Endothelial cell of umbilical vein (primary cell): ENCODE results near the gene FAM131B. TPM values are rescaled to one million over a fixed set of nuclear protein-coding genes. Genes with fewer than 3 reads are reported as not detected.

ENCODE experiments used
- BruUV-seq: library from RNA; stranded (reverse); fragments of 400-500 nt; replicated peaks from 2 replicates; lab custom pipeline; 2021; lab: Mats Ljungman, UMichigan
- CTCF ChIA-PET: fragments of 300-600, 350-600 bp; sonication (Branson Sonifier 250); formaldehyde crosslinking; loops from one replicate; lab custom pipeline; 2021; ENCODE audit warnings: antibody characterized with exemption, inconsistent platforms; lab: Charles Lee
- POLR2A ChIA-PET: fragments of 300-600, 350-600 bp; sonication (Branson Sonifier 250); formaldehyde crosslinking; loops from one replicate; lab custom pipeline; 2021; ENCODE audit warnings: antibody characterized with exemption, inconsistent platforms; lab: Charles Lee
- DNase-seq: peaks from one replicate; pipeline ENCODE4 v3.0.0-alpha.2; 2011; ENCODE audit warnings: low read depth, low spot score
- FAIRE-seq: peaks from 2 replicates; lab custom pipeline; 2011; peaks lifted over from hg19 to GRCh38; lab: Jason Lieb, UNC
- H2AFZ ChIP-seq: 2 replicates; pipeline ENCODE4 v1.6.0; 2012; ENCODE audit warnings: low read depth, low read length, control low read depth, inconsistent platforms
- H3K27ac ChIP-seq: 2 replicates; pipeline ENCODE4 v1.5.1; 2011; ENCODE audit warnings: low read depth, mild to moderate bottlenecking, control low read depth, low read length, moderate library complexity; ENCODE audit not compliant: insufficient read depth
- H3K27me3 ChIP-seq, 2 experiments: 2 replicates each; pipeline versions ENCODE4 v1.6.0 to v1.6.1; 2011; ENCODE audit warnings: low read length in 2 of 2, mixed read lengths in 1 of 2; ENCODE audit not compliant: control insufficient read depth in 2 of 2, insufficient read depth in 2 of 2
- H3K36me3 ChIP-seq, 2 experiments: 2 replicates in 1 of 2; 3 replicates in 1 of 2; pipeline ENCODE4 v1.5.1; 2011; ENCODE audit warnings: low read length in 2 of 2, mild to moderate bottlenecking in 1 of 2, moderate library complexity in 1 of 2; ENCODE audit not compliant: control insufficient read depth in 2 of 2, insufficient read depth in 2 of 2; ENCODE audit errors: extremely low read depth in 1 of 2
- H3K4me1 ChIP-seq: 3 replicates; pipeline ENCODE4 v1.5.1; 2011; ENCODE audit warnings: mild to moderate bottlenecking, low read length; ENCODE audit not compliant: control insufficient read depth, insufficient read depth; ENCODE audit errors: extremely low read depth
- H3K4me2 ChIP-seq: 2 replicates; pipeline ENCODE4 v1.6.1; 2011; ENCODE audit warnings: low read length, control low read depth, mixed read lengths; ENCODE audit not compliant: insufficient read depth
- H3K4me3 ChIP-seq, 3 experiments: fragments of 200-600 bp in 1 of 3; sonication (generic), shearing (Covaris generic) in 1 of 3; replicated peaks in 1 of 3; 2 replicates each; pipeline ENCODE4 v1.5.1; 2011 to 2016; ENCODE audit warnings: control low read depth in 3 of 3, low read length in 3 of 3, mild to moderate bottlenecking in 2 of 3, inconsistent platforms in 1 of 3, low read depth in 1 of 3, moderate library complexity in 1 of 3; ENCODE audit not compliant: insufficient read depth in 1 of 3
- H3K79me2 ChIP-seq: 2 replicates; pipeline ENCODE4 v1.6.0; 2012; ENCODE audit warnings: low read length, inconsistent platforms; ENCODE audit not compliant: control insufficient read depth, insufficient read depth
- H3K9ac ChIP-seq: replicated peaks from 2 replicates; pipeline ENCODE3; 2011; ENCODE audit warnings: low read length, control low read depth; ENCODE audit not compliant: insufficient read depth; ENCODE audit errors: extremely low read depth
- H3K9me1 ChIP-seq: replicated peaks from 3 replicates; pipeline ENCODE4 v1.6.0; 2011; ENCODE audit warnings: mild to moderate bottlenecking, low read length; ENCODE audit not compliant: control insufficient read depth, insufficient read depth; ENCODE audit errors: extremely low read depth
- H3K9me3 ChIP-seq: replicated peaks from 2 replicates; pipeline ENCODE4 v1.5.1; 2012; ENCODE audit warnings: low read length, inconsistent platforms; ENCODE audit not compliant: control insufficient read depth, insufficient read depth
- H4K20me1 ChIP-seq: replicated peaks from 2 replicates; pipeline ENCODE3; 2011; ENCODE audit warnings: mild to moderate bottlenecking, low read length; ENCODE audit not compliant: control insufficient read depth, insufficient read depth; ENCODE audit errors: extremely low read depth
- CTCF ChIP-seq, 2 donors: IDR thresholded peaks; 1 replicate in 1 of 2; 2 replicates in 1 of 2; pipeline ENCODE4 v1.5.1; 2011; ENCODE audit warnings: low read length in 2 of 2, mild to moderate bottlenecking in 2 of 2, moderate library complexity in 2 of 2, control low read depth in 1 of 2, inconsistent platforms in 1 of 2, low read depth in 1 of 2; ENCODE audit not compliant: insufficient read depth in 1 of 2; ENCODE audit errors: extremely low read depth in 1 of 2
- EZH2 ChIP-seq: IDR thresholded peaks from 2 replicates; pipeline ENCODE4 v1.6.1; 2012; ENCODE audit warnings: borderline replicate concordance, low read depth, mild to moderate bottlenecking, moderate library complexity, low read length, inconsistent platforms; ENCODE audit not compliant: severe bottlenecking
- FOS ChIP-seq: IDR thresholded peaks from 2 replicates; pipeline ENCODE4 v1.6.1; 2011; ENCODE audit warnings: mild to moderate bottlenecking, low read length, moderate library complexity, borderline replicate concordance; ENCODE audit not compliant: insufficient read depth
- GATA2 ChIP-seq: IDR thresholded peaks from 2 replicates; pipeline ENCODE4 v1.7.0; 2011; ENCODE audit warnings: low read depth, mild to moderate bottlenecking, moderate library complexity, mixed read lengths, low read length; ENCODE audit not compliant: insufficient read length, insufficient read depth
- JUN ChIP-seq: IDR thresholded peaks from 2 replicates; pipeline ENCODE4 v1.6.1; 2011; ENCODE audit warnings: borderline replicate concordance, low read depth; ENCODE audit not compliant: insufficient read length, insufficient read depth
- MAX ChIP-seq: IDR thresholded peaks from 2 replicates; pipeline ENCODE4 v1.6.1; 2011; ENCODE audit not compliant: insufficient read depth, insufficient read length
- MYC ChIP-seq: IDR thresholded peaks from one replicate; pipeline ENCODE4 v1.6.1; 2011; ENCODE audit warnings: mild to moderate bottlenecking, low read depth, low read length
- POLR2A ChIP-seq: IDR thresholded peaks from 2 replicates; pipeline ENCODE4 v1.6.1; 2012; ENCODE audit warnings: low read depth, mild to moderate bottlenecking, control low read depth, low read length
- POLR2AphosphoS5 ChIP-seq: IDR thresholded peaks from 2 replicates; pipeline ENCODE4 v1.6.1; 2012; ENCODE audit warnings: low read depth, mild to moderate bottlenecking, control low read depth, low read length, moderate library complexity; ENCODE audit not compliant: insufficient read depth
- dilution Hi-C: fragments of 300-500 bp; cut with MboI; formaldehyde crosslinking; loops from one replicate; pipeline ENCODE4 v1.15.0; 2019; ENCODE audit warnings: low sequenced_read_pairs; ENCODE audit not compliant: extremely low pct_ligation_motif_present
- intact Hi-C: fragments of 100-400 bp; cut with micrococcal nuclease; formaldehyde crosslinking; loops from one replicate; pipeline ENCODE4 v1.10.0; 2022
- polyA plus RNA-seq, 4 experiments: library from polyadenylated mRNA; depleted of rRNA in 3 of 4; stranded (reverse) in 3 of 4; unstranded in 1 of 4; fragments of >200 nt; gene quantifications; 2 replicates each; pipeline versions ENCODE4 v1.2.1 to v1.2.3, GENCODE V29; 2011 to 2012; ENCODE audit warnings: missing spikeins in 1 of 4
- total RNA-seq: library from RNA; stranded (reverse); gene quantifications from 2 replicates; pipeline ENCODE4 v1.2.3, GENCODE V29; 2021

The FAM131B gene
- total and polyA plus RNA-seq, 2 donors (not counting 3 experiments of a cell fraction or from before 2014, with no cell fraction given), result 1.6 to 1.8 TPM

- Histone ChIP-seq H3K27me3 (peaks cover 0 to under 1% of the 10 kb centered on the region in 2 experiments), H3K27ac (no peak overlapping the region), H3K4me3 (no peak overlapping the region), H3K36me3 (no peaks in the 10 kb centered on the region), H4K20me1 (no peaks in the 10 kb centered on the region), H3K9me1 (no peaks in the 10 kb centered on the region), H2AFZ (no peak overlapping the region), H3K9me3 (no peaks in the 10 kb centered on the region), H3K4me1 (no peaks in the 10 kb centered on the region), H3K79me2 (no peaks in the 10 kb centered on the region), H3K4me2 (no peak overlapping the region), H3K9ac (no peak overlapping the region)
- no TSS peak for BruUV-seq
- intact Hi-C loops, result no loop called here
- ChIA-PET POLR2A (no interaction called here), CTCF (interaction anchor here (1.0 to 1.5 kb wide), 3 partner anchors 17 to 20 kb away, joined by 3 read pairs; no protein-coding TSS in a partner anchor)
- DNase-seq (no peak), FAIRE-seq (no peak)
- dilution Hi-C loops, result no loop called here
- no peak for TF ChIP-seq POLR2AphosphoS5
- no peak for TF ChIP-seq POLR2A
- TF ChIP-seq JUN, result no peak
- TF ChIP-seq MYC, result no peak
- TF ChIP-seq MAX, result no peak
- no peak for TF ChIP-seq FOS
- TF ChIP-seq EZH2, result no peak
- TF ChIP-seq GATA2, result no peak
- no peak for TF ChIP-seq CTCF (IDR thresholded peaks at IDR 0.05; ENCODE audit: extremely low read depth in 1 of 2, insufficient read depth in 1 of 2, low read depth in 1 of 2, low read length in 2 of 2)
These were observed 7.5 kb downstream of the FAM131B start for GRCh38 chr7:143354965-143355364.
